ENCODE results near the gene POLR2C. TPM values are rescaled to one million over a fixed set of nuclear protein-coding genes. Genes with fewer than 3 reads are reported as not detected.

Gene POLR2C
- total RNA-seq, 4 donors from 2014 or later, result 39.2 to 104 (median 72.7) TPM

DNA sequence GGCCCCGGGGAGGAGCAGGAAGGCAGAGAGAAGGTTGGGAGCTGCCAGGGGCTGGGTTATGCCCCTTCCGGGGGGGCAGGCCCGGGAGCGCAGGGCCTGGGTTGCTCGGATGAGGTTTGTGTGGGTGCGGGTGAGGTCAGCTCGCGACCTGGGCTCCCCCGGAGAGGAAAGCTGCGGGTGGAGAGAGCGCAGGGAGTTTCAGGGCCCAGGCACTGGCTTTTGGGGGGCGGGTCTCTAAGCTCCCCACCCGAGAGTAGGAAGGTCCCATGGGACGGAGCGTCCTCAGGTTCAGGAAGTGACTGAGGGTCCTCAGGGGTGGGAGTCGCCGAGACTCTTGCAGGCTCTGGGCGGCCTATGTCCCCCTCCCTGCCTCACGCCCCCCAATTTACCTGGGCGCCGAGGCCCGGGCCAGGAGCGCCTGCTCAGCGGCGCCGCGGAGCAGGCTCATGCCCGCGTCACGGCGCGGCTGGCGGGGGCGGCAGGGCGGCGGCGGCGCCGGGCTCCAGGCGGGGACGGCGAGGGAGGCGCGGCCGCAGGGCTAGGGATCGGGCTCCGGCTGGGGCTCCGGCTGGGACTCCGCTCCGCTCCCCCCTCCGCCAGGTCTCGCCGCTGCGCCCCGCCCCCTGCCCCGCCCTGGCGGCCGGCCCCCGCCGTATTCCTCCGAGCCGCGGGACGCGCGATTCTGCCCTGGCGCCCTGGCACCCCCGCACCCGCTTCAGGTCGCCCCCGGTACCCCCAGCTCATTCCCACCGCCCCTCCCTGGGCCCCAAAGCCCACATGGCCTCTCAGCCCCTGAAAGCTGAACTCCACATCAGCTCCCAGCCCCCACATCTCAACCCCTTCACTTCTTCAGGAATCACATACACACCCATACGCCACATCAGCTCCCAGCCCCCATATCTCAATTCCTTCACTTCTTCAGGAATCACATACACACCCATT is 23.7 kb downstream of the POLR2C start, which contains the start of gene DOK4:
TSS of gene DOK4 (minus strand) at position 578 of the 942 bp plus-strand sequence. CDS start 6,986 bp downstream, outside the sequence.
- H3K4me1 ChIP-seq, result peaks cover 8 to 23% (median 21%) of the 10 kb centered on the region in 4 donors
- intact Hi-C loops (cut with DNase I; ENCODE audit: low total_unique reads) (no loop called here), in situ Hi-C loops (cut with MboI; ENCODE audit: low pct_ligation_motif_present in 1 of 4, low pct_unique_long_range_greater_than_20kb in 1 of 4, low sequenced_read_pairs in 3 of 4) (no loop called here)
- H3K36me3 ChIP-seq, result no peaks in the 10 kb centered on the region
- H3K4me3 ChIP-seq, result peak within 1 kb of the TSS; percentile 76 to 96 (median 84)
- 2 to 25% methylated on average over 2 to 32 of the region's 73 CpGs for WGBS, 2 donors (ENCODE audit: low coverage in 1 of 2)
- no peaks in the 10 kb centered on the region for H3K27me3 ChIP-seq
- peak within 1 kb of the TSS; percentile 80 to 91 (median 84) for H3K27ac ChIP-seq
- no peaks in the 10 kb centered on the region for H3K9me3 ChIP-seq
- peak; percentile 89 for DNase-seq
- peak in 2 of 3 donors; percentile 38 to 43 for TF ChIP-seq POLR2AphosphoS5 (IDR thresholded peaks at IDR 0.05)
- no peak for TF ChIP-seq EP300 (IDR thresholded peaks at IDR 0.05; ENCODE audit: low read depth)
- peak; percentile 12 for TF ChIP-seq POLR2A (IDR thresholded peaks at IDR 0.05)
- TF ChIP-seq, protein P1, sequence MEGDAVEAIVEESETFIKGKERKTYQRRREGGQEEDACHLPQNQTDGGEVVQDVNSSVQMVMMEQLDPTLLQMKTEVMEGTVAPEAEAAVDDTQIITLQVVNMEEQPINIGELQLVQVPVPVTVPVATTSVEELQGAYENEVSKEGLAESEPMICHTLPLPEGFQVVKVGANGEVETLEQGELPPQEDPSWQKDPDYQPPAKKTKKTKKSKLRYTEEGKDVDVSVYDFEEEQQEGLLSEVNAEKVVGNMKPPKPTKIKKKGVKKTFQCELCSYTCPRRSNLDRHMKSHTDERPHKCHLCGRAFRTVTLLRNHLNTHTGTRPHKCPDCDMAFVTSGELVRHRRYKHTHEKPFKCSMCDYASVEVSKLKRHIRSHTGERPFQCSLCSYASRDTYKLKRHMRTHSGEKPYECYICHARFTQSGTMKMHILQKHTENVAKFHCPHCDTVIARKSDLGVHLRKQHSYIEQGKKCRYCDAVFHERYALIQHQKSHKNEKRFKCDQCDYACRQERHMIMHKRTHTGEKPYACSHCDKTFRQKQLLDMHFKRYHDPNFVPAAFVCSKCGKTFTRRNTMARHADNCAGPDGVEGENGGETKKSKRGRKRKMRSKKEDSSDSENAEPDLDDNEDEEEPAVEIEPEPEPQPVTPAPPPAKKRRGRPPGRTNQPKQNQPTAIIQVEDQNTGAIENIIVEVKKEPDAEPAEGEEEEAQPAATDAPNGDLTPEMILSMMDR (IDR thresholded peaks at IDR 0.05), result no peak

DNA sequence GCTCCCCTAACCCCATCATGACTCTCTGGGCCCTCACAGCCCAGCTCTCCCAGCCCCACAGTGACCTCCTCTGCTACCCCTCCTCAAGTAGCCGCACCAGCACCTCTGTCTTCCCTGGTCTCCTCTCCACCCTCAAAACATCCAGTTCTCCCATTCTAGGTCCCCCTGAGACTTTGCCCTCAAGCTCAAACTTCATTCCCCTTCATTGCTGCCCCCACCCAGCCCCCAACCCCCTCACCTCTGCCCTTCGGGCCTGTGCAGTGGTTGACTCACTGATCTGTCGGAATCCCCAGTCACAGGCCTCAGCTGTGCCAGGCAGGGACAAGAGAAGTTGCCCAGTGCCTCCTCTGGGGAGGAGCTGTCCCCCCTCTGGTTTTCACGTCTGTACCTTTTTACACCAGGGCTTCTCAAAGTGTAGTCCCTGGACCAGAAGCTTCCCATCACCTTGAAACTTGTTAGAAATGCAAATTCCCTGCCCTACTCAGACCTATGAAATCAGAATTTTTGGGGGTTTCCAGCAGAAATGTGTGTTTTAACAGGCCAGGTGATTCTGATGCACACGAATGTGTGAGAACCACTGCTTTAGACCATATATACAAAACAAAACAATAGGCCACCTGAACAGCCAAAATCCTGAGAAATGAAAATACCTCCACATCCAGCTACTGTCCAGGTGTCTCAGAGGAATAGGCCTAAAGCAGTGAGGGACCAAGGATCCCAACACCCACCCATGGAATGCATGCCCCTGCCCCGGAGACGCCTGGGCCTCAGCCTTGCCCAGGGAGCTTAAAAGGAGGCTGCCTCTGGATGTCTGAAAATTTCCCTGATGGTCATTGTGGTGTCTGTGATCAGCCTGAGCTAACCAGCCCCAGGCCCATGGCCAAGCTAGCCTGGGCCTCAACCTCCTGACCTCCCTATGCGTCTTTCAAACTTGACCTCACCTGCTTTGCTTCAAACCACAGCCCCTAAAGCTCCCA is 24.7 kb downstream of the POLR2C start:
- DNase-seq, result no peak
- H3K4me3 ChIP-seq, result peak overlapping the region in 2 of 4 donors; percentile 78 to 96
- intact Hi-C loops (cut with DNase I; ENCODE audit: low total_unique reads) (no loop called here), in situ Hi-C loops (cut with MboI; ENCODE audit: low pct_ligation_motif_present in 1 of 4, low pct_unique_long_range_greater_than_20kb in 1 of 4, low sequenced_read_pairs in 3 of 4) (no loop called here)
- H3K4me1 ChIP-seq, result peaks cover 8 to 23% (median 21%) of the 10 kb centered on the region in 4 donors
- no peaks in the 10 kb centered on the region for H3K27me3 ChIP-seq
- no peaks in the 10 kb centered on the region for H3K9me3 ChIP-seq
- H3K27ac ChIP-seq, result peak overlapping the region; percentile 73 to 91 (median 84)
- no peaks in the 10 kb centered on the region for H3K36me3 ChIP-seq
- 87 to 100% methylated on average over 1 to 8 of the region's 8 CpGs for WGBS, 2 donors (ENCODE audit: low coverage in 1 of 2)
- TF ChIP-seq POLR2AphosphoS5 (IDR thresholded peaks at IDR 0.05), result no peak
- TF ChIP-seq POLR2A (IDR thresholded peaks at IDR 0.05), result no peak
- TF ChIP-seq, protein P1 (IDR thresholded peaks at IDR 0.05), result no peak
- no peak for TF ChIP-seq EP300 (IDR thresholded peaks at IDR 0.05; ENCODE audit: low read depth)

DNA sequence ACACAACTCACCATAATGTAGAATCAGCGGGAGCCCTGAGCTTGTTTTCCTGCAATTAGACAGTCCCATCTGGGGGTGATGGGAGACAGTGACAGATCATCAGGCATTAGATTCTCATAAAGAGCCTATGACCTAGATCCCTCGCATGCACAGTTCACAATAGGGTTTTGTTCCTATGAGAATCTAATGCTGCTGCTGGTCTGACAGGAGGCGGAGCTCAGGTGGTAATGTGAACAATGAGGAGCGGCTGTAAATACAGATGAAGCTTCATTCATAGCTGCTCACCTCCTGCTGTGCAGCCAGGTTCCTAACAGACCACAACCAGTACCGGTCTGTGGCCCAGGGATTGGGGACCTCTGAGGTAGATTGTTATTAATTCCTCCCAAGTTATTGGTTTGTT is 26.8 kb downstream of the POLR2C start:
- intact Hi-C loops (cut with DNase I; ENCODE audit: low total_unique reads), result no loop called here
- TF ChIP-seq POLR2A (IDR thresholded peaks at IDR 0.05) (no peak), POLR2AphosphoS5 (IDR thresholded peaks at IDR 0.05) (no peak)
- TF ChIP-seq, protein P1 (IDR thresholded peaks at IDR 0.05), result no peak
- WGBS, 2 donors (ENCODE audit: low coverage in 1 of 2), result 83 to 88% methylated on average over 2 to 5 of the region's 5 CpGs

More for the DNA sequence above, 26.8 kb downstream of the POLR2C start:
- Histone ChIP-seq H3K4me3 (no peak overlapping the region), H3K9me3 (no peaks in the 10 kb centered on the region), H3K36me3 (no peaks in the 10 kb centered on the region), H3K27ac (no peak overlapping the region), H3K4me1 (peaks cover 8 to 23% (median 21%) of the 10 kb centered on the region in 4 donors), H3K27me3 (no peaks in the 10 kb centered on the region)
- in situ Hi-C loops (cut with MboI; ENCODE audit: low pct_ligation_motif_present in 1 of 4, low pct_unique_long_range_greater_than_20kb in 1 of 4, low sequenced_read_pairs in 3 of 4), result no loop called here
- DNase-seq, result no peak
